Keratinocyte (primary cell): Measurements from ENCODE around the gene RNASEH2B.

ENCODE experiments used
- EZH2 ChIP-seq: IDR thresholded peaks from one replicate; pipeline ENCODE4 v1.6.1; 2012; ENCODE audit warnings: inconsistent platforms, mild to moderate bottlenecking, low read length, moderate library complexity
- TF ChIP-seq, protein P1 (sequence below), 3 experiments: IDR thresholded peaks in 1 of 3; conservative IDR thresholded peaks in 1 of 3; optimal IDR thresholded peaks in 1 of 3; 2 replicates in 2 of 3; 3 replicates in 1 of 3; pipeline versions ENCODE3 to v1.5.1; 2011; ENCODE audit warnings: low read length in 3 of 3, mild to moderate bottlenecking in 3 of 3, moderate library complexity in 2 of 3, control low read depth in 1 of 3, inconsistent platforms in 1 of 3; ENCODE audit not compliant: insufficient read depth in 2 of 3; ENCODE audit errors: extremely low read depth in 1 of 3

DNA sequence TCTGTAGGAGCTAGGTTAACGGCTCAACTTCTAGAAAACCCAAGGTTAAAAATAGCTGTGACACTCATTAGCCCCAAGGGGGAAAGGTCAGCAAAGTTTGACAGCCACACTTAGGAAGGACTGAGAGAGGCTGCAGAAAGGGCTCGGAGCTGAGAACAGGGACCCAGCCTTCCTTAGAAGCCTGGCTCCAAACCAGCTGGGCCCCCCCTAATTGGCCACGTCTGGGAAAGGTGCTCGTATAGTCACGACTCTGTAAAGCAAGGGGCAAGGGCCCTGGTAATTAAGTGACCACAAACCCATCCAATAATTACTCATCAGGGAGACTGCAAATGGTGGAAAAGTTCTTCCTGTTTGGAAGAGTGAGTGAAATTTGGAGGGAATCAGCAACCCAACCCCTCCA lies 90.5 kb downstream of the RNASEH2B start:
- TF ChIP-seq, protein P1, sequence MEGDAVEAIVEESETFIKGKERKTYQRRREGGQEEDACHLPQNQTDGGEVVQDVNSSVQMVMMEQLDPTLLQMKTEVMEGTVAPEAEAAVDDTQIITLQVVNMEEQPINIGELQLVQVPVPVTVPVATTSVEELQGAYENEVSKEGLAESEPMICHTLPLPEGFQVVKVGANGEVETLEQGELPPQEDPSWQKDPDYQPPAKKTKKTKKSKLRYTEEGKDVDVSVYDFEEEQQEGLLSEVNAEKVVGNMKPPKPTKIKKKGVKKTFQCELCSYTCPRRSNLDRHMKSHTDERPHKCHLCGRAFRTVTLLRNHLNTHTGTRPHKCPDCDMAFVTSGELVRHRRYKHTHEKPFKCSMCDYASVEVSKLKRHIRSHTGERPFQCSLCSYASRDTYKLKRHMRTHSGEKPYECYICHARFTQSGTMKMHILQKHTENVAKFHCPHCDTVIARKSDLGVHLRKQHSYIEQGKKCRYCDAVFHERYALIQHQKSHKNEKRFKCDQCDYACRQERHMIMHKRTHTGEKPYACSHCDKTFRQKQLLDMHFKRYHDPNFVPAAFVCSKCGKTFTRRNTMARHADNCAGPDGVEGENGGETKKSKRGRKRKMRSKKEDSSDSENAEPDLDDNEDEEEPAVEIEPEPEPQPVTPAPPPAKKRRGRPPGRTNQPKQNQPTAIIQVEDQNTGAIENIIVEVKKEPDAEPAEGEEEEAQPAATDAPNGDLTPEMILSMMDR (optimal IDR thresholded peaks at IDR 0.05 in 1 of 3, IDR thresholded peaks at IDR 0.05 in 1 of 3, conservative IDR thresholded peaks at IDR 0.05 in 1 of 3; ENCODE audit: extremely low read depth in 1 of 3, insufficient read depth in 2 of 3, low read length in 3 of 3) = no peak
- TF ChIP-seq EZH2 = no peak
